Activated T-cell treated with anti-CD3 and anti-CD28 coated beads, Interleukin-2, amount 50 U/mL, for 4 hours (primary cell): Measurements from ENCODE around the gene FCAMR. TPM values are rescaled to one million over a fixed set of nuclear protein-coding genes. Genes with fewer than 3 reads are reported as not detected.

Experiments
- ATAC-seq, 2 donors: fragments of 200-7000 bp; cut with Tn5 transposase; one replicate each; pipeline ENCODE4 v1.10.0; 2021
- DNase-seq: peaks from one replicate; pipeline ENCODE4 v3.0.0-alpha.2; 2020
- H3K27me3 Mint-ChIP-seq: one replicate; pipeline ENCODE4 v1.8.0; 2021; ENCODE audit warnings: low read depth, mixed read lengths
- H3K36me3 Mint-ChIP-seq: one replicate; pipeline ENCODE4 v1.8.0; 2022; ENCODE audit warnings: mixed read lengths; ENCODE audit not compliant: insufficient read depth
- H3K4me1 Mint-ChIP-seq: one replicate; pipeline ENCODE4 v1.8.0; 2021; ENCODE audit warnings: low read depth, mixed read lengths
- H3K4me3 Mint-ChIP-seq: one replicate; pipeline ENCODE4 v1.8.0; 2021; ENCODE audit warnings: mild to moderate bottlenecking, moderate library complexity, mixed read lengths
- H3K9me3 Mint-ChIP-seq: one replicate; pipeline ENCODE4 v1.8.0; 2021; ENCODE audit warnings: mixed read lengths
- total RNA-seq, 3 donors: library from RNA; stranded (reverse); gene quantifications; one replicate each; pipeline ENCODE4 v1.2.1, GENCODE V29; 2021

The FCAMR gene
- total RNA-seq, 3 donors from 2014 or later: not detected

- ATAC-seq (no peak), DNase-seq (no peak)
- no peaks in the 10 kb centered on the region for H3K9me3 Mint-ChIP-seq
- no peaks in the 10 kb centered on the region for H3K36me3 Mint-ChIP-seq
- H3K27me3 Mint-ChIP-seq: peaks cover 3% of the 10 kb centered on the region
- no peaks in the 10 kb centered on the region for H3K4me1 Mint-ChIP-seq
- no peak overlapping the region for H3K4me3 Mint-ChIP-seq
Observed at GRCh38 chr1:206975306-206975705, 5.0 kb upstream of the FCAMR start.

- no peaks in the 10 kb centered on the region for H3K4me1 Mint-ChIP-seq
- no peaks in the 10 kb centered on the region for H3K9me3 Mint-ChIP-seq
- no peak for DNase-seq
- ATAC-seq: no peak
- peaks cover 3% of the 10 kb centered on the region for H3K27me3 Mint-ChIP-seq
- no peak overlapping the region for H3K4me3 Mint-ChIP-seq
- H3K36me3 Mint-ChIP-seq: no peaks in the 10 kb centered on the region
Observed at GRCh38 chr1:206974140-206974539, 3.9 kb upstream of the FCAMR start.

- ATAC-seq: no peak
- H3K4me1 Mint-ChIP-seq: peaks cover 7% of the 10 kb centered on the region
- DNase-seq: no peak
- no peak overlapping the region for H3K4me3 Mint-ChIP-seq
- H3K9me3 Mint-ChIP-seq: no peaks in the 10 kb centered on the region
- H3K27me3 Mint-ChIP-seq: peaks cover 7% of the 10 kb centered on the region
- no peaks in the 10 kb centered on the region for H3K36me3 Mint-ChIP-seq
Observed at GRCh38 chr1:206972728-206973127, 2.5 kb upstream of the FCAMR start.

- H3K4me3 Mint-ChIP-seq: no peak overlapping the region
- H3K4me1 Mint-ChIP-seq: peaks cover 19% of the 10 kb centered on the region
- H3K9me3 Mint-ChIP-seq: no peaks in the 10 kb centered on the region
- DNase-seq (no peak), ATAC-seq (no peak)
- no peaks in the 10 kb centered on the region for H3K36me3 Mint-ChIP-seq
- peaks cover 7% of the 10 kb centered on the region for H3K27me3 Mint-ChIP-seq
Observed at GRCh38 chr1:206971029-206971655, 882 bp upstream of the FCAMR start.

- Mint-ChIP-seq H3K36me3 (no peaks in the 10 kb centered on the region), H3K27me3 (peaks cover 7% of the 10 kb centered on the region), H3K4me1 (peaks cover 22% of the 10 kb centered on the region), H3K4me3 (no peak overlapping the region), H3K9me3 (no peaks in the 10 kb centered on the region)
- DNase-seq (no peak), ATAC-seq (no peak)
Observed at GRCh38 chr1:206969090-206969489, 1.2 kb downstream of the FCAMR start.

GRCh38 chr1:206967096-206967849 is 3.0 kb downstream of the FCAMR start:
- no peaks in the 10 kb centered on the region for H3K36me3 Mint-ChIP-seq
- H3K4me3 Mint-ChIP-seq: peak overlapping the region; percentile 12
- no peak for ATAC-seq
- H3K27me3 Mint-ChIP-seq: peaks cover 5% of the 10 kb centered on the region
- H3K9me3 Mint-ChIP-seq: no peaks in the 10 kb centered on the region
- peaks cover 29% of the 10 kb centered on the region for H3K4me1 Mint-ChIP-seq
- no peak for DNase-seq

- no peak overlapping the region for H3K4me3 Mint-ChIP-seq
- H3K9me3 Mint-ChIP-seq: no peaks in the 10 kb centered on the region
- DNase-seq: no peak
- ATAC-seq: no peak
- H3K4me1 Mint-ChIP-seq: peaks cover 36% of the 10 kb centered on the region
- H3K36me3 Mint-ChIP-seq: no peaks in the 10 kb centered on the region
- H3K27me3 Mint-ChIP-seq: peaks cover 5% of the 10 kb centered on the region
Observed at GRCh38 chr1:206965781-206966180, 4.5 kb downstream of the FCAMR start.

- H3K9me3 Mint-ChIP-seq: no peaks in the 10 kb centered on the region
- DNase-seq (no peak), ATAC-seq (no peak)
Observed at GRCh38 chr1:206963740-206964139, 6.5 kb downstream of the FCAMR start.

GRCh38 chr1:206963119-206963712 is 7.0 kb downstream of the FCAMR start:
- no peaks in the 10 kb centered on the region for H3K9me3 Mint-ChIP-seq
- H3K27me3 Mint-ChIP-seq: no peaks in the 10 kb centered on the region
- H3K4me1 Mint-ChIP-seq: peaks cover 33% of the 10 kb centered on the region
- ATAC-seq: no peak
- no peak for DNase-seq
- no peak overlapping the region for H3K4me3 Mint-ChIP-seq
- no peaks in the 10 kb centered on the region for H3K36me3 Mint-ChIP-seq

More at GRCh38 chr1:206963740-206964139, 6.5 kb downstream of the FCAMR start:
- no peak overlapping the region for H3K4me3 Mint-ChIP-seq
- H3K4me1 Mint-ChIP-seq: peaks cover 36% of the 10 kb centered on the region
- H3K36me3 Mint-ChIP-seq: no peaks in the 10 kb centered on the region
- peaks cover 5% of the 10 kb centered on the region for H3K27me3 Mint-ChIP-seq

- Mint-ChIP-seq H3K4me3 (no peak overlapping the region), H3K4me1 (peaks cover 24% of the 10 kb centered on the region), H3K36me3 (no peaks in the 10 kb centered on the region), H3K9me3 (no peaks in the 10 kb centered on the region), H3K27me3 (no peaks in the 10 kb centered on the region)
- DNase-seq (no peak), ATAC-seq (no peak)
Observed at GRCh38 chr1:206962272-206962671, 8.0 kb downstream of the FCAMR start.

GRCh38 chr1:206961668-206962067 is 8.6 kb downstream of the FCAMR start:
- ATAC-seq (no peak), DNase-seq (no peak)
- no peak overlapping the region for H3K4me3 Mint-ChIP-seq
- H3K4me1 Mint-ChIP-seq: peaks cover 18% of the 10 kb centered on the region
- H3K27me3 Mint-ChIP-seq: no peaks in the 10 kb centered on the region
- H3K9me3 Mint-ChIP-seq: no peaks in the 10 kb centered on the region
- H3K36me3 Mint-ChIP-seq: no peaks in the 10 kb centered on the region

- Mint-ChIP-seq H3K36me3 (no peaks in the 10 kb centered on the region), H3K4me1 (peaks cover 16% of the 10 kb centered on the region), H3K27me3 (no peaks in the 10 kb centered on the region), H3K4me3 (no peak overlapping the region), H3K9me3 (no peaks in the 10 kb centered on the region)
- DNase-seq (no peak), ATAC-seq (no peak)
Observed at GRCh38 chr1:206960676-206961386, 9.4 kb downstream of the FCAMR start.

GRCh38 chr1:206958144-206958543 is 12.1 kb downstream of the FCAMR start:
- DNase-seq: no peak
- peaks cover 22% of the 10 kb centered on the region for H3K4me1 Mint-ChIP-seq

GRCh38 chr1:206957639-206958038 is 12.6 kb downstream of the FCAMR start:
- Mint-ChIP-seq H3K9me3 (no peaks in the 10 kb centered on the region), H3K36me3 (no peaks in the 10 kb centered on the region), H3K27me3 (no peaks in the 10 kb centered on the region), H3K4me1 (peaks cover 18% of the 10 kb centered on the region), H3K4me3 (no peak overlapping the region)
- no peak for ATAC-seq
- DNase-seq: no peak

More at GRCh38 chr1:206958144-206958543, 12.1 kb downstream of the FCAMR start:
- H3K9me3 Mint-ChIP-seq: no peaks in the 10 kb centered on the region
- H3K27me3 Mint-ChIP-seq: no peaks in the 10 kb centered on the region
- H3K4me3 Mint-ChIP-seq: no peak overlapping the region
- no peak for ATAC-seq
- H3K36me3 Mint-ChIP-seq: no peaks in the 10 kb centered on the region
